ENCODE measurements around the gene GFPT2.

- TF ChIP-seq CTCF (IDR thresholded peaks at IDR 0.05) (no peak), POLR2A (IDR thresholded peaks at IDR 0.05) (no peak)
These were observed 48.4 kb downstream of the GFPT2 start for GRCh38 chr5:180304431-180305375.
